NCI-H146 (cell line): ENCODE results near the gene ZBTB20.
"Not testable (repeated sequence)": the region's sequence is repeated elsewhere in the genome, so short reads cannot be mapped to it uniquely, and the experiment has no call there.

ENCODE experiments used
- DNase-seq: peaks from one replicate; lab custom pipeline; 2025; lab: John Stamatoyannopoulos, UW

The ZBTB20 gene

GRCh38 chr3:114831861-114832260, 315.2 kb downstream of the ZBTB20 start:
- peak; percentile 77 for DNase-seq

- peak; percentile 15 for DNase-seq
Measured at GRCh38 chr3:114830652-114831051, 316.4 kb downstream of the ZBTB20 start.

DNA sequence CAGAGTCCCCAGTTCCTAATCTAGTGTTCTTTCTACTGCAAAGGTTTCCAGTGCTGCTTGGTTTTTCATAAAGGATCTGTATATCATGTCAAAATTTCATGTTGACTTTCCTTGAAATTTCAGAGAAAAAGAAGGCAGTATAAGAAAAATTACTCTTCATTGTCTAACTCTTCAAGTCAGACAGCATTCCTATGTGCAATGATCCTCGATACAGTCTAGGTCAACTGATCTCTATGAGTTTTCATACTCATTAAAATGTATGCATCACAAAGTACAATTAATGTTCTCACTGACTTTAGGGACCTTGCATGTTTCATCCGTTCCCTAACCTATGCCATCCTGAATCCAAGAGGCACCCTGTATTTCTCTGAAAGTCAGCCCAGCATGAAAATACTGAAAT, 317.3 kb downstream of the ZBTB20 start:
- no peak for DNase-seq

- DNase-seq = peak; percentile 84
Measured at GRCh38 chr3:114827495-114827894, 319.6 kb downstream of the ZBTB20 start.

- DNase-seq = no peak
Measured at GRCh38 chr3:114824014-114824413, 323.1 kb downstream of the ZBTB20 start.

DNA sequence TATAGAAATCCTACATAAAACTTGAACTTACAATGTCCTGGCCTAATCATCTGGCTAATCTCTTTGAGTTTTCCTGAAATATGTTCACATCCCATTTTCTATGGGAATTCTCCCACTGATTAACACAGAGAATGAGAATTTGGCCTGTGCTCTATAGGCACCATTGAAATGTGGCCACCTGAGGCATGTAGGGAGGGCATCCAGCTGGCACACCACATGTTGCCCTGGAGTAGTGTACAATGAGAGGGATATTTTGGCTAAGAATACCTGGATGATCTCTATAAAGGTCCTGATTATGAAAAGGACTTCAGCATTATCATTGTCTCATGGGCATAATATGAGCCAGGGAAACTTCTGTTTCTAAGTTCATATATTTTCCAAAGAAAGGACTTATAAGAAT, 324.0 kb downstream of the ZBTB20 start:
- no peak for DNase-seq

- no peak for DNase-seq
Measured at GRCh38 chr3:114816052-114816451, 331.0 kb downstream of the ZBTB20 start.

DNA sequence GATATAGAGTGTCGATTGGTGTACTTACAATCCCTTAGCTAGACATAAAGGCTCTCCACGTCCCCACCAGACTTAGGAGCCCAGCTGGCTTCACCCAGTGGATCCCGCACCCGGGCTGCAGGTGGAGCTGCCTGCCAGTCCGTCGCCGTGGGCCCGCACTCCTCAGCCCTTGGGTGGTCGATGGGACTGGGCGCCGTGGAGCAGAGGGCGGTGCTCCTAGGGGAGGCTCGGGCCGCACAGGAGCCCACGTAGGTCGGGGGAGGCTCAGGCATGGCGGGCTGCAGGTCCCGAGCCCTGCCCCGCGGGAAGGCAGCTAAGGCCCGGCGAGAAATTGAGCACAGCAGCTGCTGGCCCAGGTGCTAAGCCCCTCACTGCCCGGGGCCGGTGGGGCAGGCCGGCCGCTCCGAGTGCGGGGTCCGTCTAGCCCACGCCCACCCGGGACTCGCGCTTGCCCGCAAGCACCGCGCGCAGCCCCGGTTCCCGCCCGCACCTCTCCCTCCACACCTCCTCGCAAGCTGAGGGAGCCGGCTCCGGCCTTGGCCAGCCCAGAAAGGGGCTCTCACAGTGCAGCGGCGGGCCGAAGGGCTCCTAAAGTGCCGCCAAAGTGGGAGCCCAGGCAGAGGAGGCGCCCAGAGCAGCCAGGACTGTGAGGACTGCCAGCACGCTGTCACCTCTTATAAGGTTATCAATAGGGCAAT, 334.4 kb downstream of the ZBTB20 start:
- DNase-seq = not testable (repeated sequence)

DNA sequence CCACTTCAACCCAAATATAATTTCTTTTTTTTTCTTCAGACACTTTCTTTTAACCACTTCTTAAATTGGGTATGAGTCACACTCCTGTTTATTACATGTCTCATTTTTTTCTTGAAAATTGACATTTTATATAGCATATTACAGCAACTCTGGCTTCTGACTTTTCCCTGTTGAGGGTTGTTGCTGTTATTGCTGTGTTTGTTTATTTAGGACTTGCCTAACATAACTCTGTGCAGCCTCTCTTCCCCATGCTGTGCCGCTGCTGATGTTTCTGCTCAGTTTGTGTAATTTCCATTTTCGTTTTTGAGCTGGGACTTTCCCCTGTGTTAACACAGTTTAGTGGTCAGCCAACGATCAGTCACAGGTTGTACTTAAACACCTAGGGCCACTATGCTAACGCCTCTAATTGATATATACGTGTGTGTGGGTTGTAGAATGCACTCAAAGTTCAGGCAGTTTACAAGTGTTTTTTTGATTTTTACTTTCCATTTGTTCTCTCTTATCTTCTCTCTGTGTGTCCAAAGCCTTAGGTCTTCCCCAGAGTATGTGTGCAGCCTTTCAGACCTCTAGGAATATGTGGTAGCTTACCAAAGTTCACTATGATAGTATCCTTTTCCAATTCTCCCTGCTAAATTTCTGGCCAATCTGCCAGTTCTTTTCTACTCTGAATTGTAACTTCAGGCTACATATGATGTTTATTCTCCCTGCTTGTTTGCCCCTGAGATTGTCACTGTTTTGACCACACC, 337.2 kb downstream of the ZBTB20 start:
- no peak for DNase-seq

DNA sequence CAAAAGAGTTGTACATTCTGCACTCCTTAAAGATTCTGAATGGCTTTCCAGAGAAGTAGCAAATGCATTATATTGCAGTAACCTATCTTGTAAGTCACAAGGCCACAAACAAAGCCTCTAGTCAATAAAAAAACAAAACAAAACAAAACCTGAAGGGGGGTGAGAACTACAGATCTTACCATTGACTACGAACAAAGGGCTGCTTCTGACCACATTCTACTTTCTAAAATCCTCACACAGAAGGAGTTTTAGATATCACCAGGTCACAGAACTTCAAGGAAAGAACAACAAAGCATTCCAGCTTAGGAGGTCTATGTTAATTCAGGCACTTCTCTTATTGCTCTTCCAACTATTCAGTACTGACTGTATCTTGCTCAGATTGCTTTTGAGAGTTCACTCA, 343.0 kb downstream of the ZBTB20 start:
- no peak for DNase-seq

- DNase-seq = no peak
Measured at GRCh38 chr3:114803042-114803695, 343.9 kb downstream of the ZBTB20 start.

DNA sequence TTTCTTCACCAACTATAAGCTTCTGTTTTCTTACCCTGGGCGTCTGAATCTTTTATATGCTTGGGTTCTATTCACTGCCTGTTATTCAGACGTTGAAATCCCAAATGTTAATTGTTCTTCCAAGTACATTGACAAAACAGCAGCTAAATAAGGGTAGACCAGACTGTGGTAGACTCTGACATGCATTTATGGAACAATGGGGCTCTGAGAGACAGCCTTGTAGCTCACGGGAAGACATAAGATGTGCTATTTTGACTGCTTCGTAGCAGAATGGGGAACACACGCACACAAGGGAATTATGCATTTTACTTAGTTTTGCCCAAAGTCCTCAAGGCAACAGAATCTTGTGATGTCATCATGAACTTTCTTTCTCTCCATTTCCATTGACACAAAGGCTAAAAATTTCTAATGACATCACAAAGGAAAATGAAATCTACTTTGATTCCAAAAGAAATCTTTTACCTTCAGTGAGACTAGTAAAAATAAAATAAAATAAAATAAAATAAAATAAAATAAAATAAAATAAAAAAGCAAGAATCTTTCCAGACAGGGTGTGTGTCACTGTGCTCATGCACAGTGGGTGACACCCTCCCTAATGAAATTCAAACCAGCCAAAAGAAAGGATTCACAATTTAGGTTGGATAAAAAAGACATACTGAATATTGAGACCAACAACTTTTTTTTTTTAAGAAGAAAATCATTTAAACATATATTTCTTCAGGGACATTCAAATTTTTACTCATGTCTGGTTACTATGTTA, 346.6 kb downstream of the ZBTB20 start:
- DNase-seq = no peak

GRCh38 chr3:114799816-114800215, 347.3 kb downstream of the ZBTB20 start:
- no peak for DNase-seq

DNA sequence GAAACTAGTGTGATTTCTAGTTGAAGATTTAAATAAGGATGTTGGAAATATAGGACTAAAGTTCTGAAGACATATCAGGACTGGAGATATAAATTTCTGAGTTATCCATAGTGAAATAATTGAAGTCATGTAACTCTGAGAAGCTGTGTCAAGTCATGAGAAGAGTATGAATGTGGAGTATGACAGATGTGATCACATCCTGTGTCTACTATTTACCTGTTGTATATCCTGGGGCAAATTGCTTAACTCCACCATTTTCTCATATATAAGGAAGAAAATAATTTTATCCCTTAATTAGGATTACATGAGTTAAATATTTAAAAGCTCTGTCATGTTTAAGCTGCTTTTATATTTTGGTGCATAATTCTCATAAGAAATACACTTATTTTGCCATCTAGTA, 350.3 kb downstream of the ZBTB20 start:
- no peak for DNase-seq

DNA sequence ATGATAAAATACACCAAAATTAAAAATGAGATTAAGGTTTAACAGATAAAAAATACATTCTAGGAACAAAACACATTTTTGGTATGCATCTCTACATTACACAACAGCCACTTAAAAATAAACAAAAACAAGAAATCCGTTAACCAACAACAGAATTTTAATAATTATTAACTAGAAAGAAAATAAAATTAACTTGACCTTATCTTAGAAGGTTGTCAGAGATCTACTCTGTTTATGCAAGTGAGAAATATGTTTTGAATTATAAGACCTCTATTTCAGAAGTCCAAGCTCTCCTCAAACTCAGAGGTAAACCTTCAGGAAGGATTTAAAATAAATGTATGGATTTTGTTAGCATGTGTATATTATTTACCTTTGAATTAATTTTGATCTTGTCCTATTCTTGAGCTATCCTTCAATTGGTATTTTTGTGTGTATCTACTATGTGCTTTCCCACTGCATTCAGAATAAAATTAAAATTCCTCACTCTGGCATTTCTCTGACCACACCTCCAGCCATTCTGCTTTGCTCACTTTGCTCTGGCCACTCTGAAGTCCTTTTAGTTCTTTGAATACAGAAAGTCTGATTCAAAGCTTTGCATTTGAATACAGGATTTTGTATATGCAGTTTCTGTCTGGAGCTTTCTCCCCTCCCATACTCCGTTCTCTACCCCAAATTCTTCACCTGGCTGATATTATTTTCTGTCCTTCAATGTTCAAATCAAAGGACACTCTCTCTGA, 352.0 kb downstream of the ZBTB20 start:
- DNase-seq = no peak

- DNase-seq = no peak
Measured at GRCh38 chr3:114792159-114792918, 354.7 kb downstream of the ZBTB20 start.

- DNase-seq = no peak
Measured at GRCh38 chr3:114790752-114791151, 356.3 kb downstream of the ZBTB20 start.

DNA sequence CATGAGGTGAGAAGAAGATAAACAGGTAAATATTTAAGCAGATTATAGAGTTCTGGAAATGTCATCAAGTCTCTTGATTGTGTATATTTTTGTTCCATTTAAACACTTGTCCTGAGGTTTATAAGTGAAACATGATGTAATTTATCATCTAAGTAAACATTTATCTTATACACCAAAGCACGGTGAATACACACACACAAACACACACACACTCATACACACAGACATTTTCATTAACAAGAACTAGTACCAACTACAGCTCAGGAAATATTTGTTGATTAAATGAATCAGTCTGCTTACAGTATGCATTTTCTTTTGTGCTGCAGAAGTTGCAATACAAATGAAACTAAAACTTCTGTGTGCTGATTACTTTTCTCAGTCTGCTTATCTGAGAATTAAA, 357.3 kb downstream of the ZBTB20 start:
- DNase-seq = peak; percentile 14

GRCh38 chr3:114775395-114775794, 371.7 kb downstream of the ZBTB20 start:
- DNase-seq = no peak

DNA sequence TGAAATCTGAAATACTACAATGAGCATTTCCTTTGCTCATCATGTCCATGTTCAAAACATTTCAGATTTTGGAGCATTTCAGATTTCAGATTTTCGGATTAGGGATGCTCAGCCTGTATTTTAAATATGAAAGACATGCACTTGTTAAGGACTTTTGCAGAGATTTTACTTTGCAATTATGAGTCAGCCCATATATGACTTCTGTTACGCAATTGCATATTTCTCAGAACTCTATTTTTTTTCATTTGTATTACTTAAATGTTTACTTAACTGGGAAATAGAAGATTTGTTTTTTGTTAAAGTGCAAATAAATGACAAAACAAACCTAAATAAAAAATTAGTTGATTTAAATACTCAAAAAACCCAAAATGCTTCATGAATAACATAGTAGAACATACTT, 376.2 kb downstream of the ZBTB20 start:
- no peak for DNase-seq

DNA sequence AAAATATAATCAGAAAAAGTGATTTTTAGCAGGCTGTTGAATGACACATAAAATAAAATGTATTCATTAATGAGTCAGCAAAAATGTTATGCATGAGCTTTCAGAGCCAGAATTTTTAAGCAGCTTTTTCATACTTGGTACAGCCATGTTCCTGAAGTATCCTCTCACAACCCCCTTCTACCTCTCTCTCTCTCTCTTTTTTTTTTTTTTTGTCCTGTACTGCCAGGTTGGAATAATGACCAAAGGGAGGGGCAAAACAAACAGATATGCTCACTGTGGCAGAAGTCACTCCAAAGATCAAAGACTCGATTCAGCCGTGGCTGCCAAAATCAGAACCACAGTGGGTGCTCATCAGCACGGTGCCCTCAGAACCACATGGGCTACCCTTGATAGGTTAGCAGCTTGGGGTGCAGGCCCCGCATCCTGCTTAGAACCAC, 383.0 kb downstream of the ZBTB20 start:
- DNase-seq = peak; percentile 68
